SH-SY5Y (cell line): Measurements from ENCODE around the gene LARGE1.

Experiments
- GATA2 ChIP-seq: IDR thresholded peaks from 2 replicates; pipeline ENCODE4 v1.6.1; 2011; ENCODE audit warnings: mild to moderate bottlenecking, low read depth, low read length
- GATA3 ChIP-seq: IDR thresholded peaks from 2 replicates; pipeline ENCODE4 v1.6.1; 2011; ENCODE audit warnings: low read depth, mild to moderate bottlenecking, low read length, moderate library complexity

GRCh38 chr22:33831207-33831606 lies 89.1 kb downstream of the LARGE1 start:
- TF ChIP-seq GATA2: no peak
- no peak for TF ChIP-seq GATA3
